Kidney (tissue), 14 donors: ENCODE data around the gene FARSA. TPM values are rescaled to one million over a fixed set of nuclear protein-coding genes. Genes with fewer than 3 reads are reported as not detected.

ENCODE experiments used
- DNase-seq, 5 donors: peaks; one replicate each; pipeline ENCODE4 v3.0.0-alpha.2; 2013 to 2020
- FAIRE-seq: peaks from 2 replicates; lab custom pipeline; 2012; peaks lifted over from hg19 to GRCh38; lab: Jason Lieb, UNC
- H3K27ac ChIP-seq, 2 donors: one replicate each; pipeline ENCODE4 v1.7.0; 2013; ENCODE audit warnings: low read depth in 2 of 2, low read length in 2 of 2, inconsistent platforms in 1 of 2
- H3K27me3 ChIP-seq: one replicate; pipeline ENCODE4 v1.7.1; 2013; ENCODE audit warnings: low read length, inconsistent platforms; ENCODE audit not compliant: control insufficient read depth, insufficient read depth
- H3K36me3 ChIP-seq, 3 donors: one replicate each; pipeline versions ENCODE4 v1.7.0 to v1.7.1; 2013; ENCODE audit warnings: low read length in 3 of 3, control low read depth in 1 of 3, inconsistent platforms in 1 of 3; ENCODE audit not compliant: insufficient read depth in 3 of 3, control insufficient read depth in 2 of 3
- H3K4me1 ChIP-seq, 3 donors: one replicate each; pipeline versions ENCODE4 v1.7.0 to v1.7.1; 2013; ENCODE audit warnings: low read length in 3 of 3, inconsistent platforms in 1 of 3, low read depth in 1 of 3; ENCODE audit not compliant: control insufficient read depth in 2 of 3, insufficient read depth in 2 of 3
- H3K4me3 ChIP-seq, 3 donors: one replicate each; pipeline versions ENCODE4 v1.7.0 to v1.8.1; 2013; ENCODE audit warnings: low read length in 3 of 3, control low read depth in 1 of 3, inconsistent platforms in 1 of 3
- H3K9ac ChIP-seq, 3 donors: one replicate each; pipeline versions ENCODE4 v1.7.0 to v1.7.1; 2013; ENCODE audit warnings: low read length in 3 of 3, control low read depth in 1 of 3, inconsistent platforms in 1 of 3
- H3K9me3 ChIP-seq, 3 donors: one replicate each; pipeline versions ENCODE4 v1.7.0 to v1.7.1; 2013; ENCODE audit warnings: low read length in 3 of 3, control low read depth in 1 of 3, inconsistent platforms in 1 of 3; ENCODE audit not compliant: control insufficient read depth in 2 of 3, insufficient read depth in 1 of 3
- CTCF ChIP-seq: IDR thresholded peaks from 3 replicates; pipeline ENCODE4 v1.5.1; 2012; ENCODE audit warnings: mild to moderate bottlenecking, moderate library complexity, borderline replicate concordance; ENCODE audit not compliant: insufficient read depth; ENCODE audit errors: extremely low read depth
- intact Hi-C: fragments of 100-400 bp; cut with DNase I; formaldehyde crosslinking; loops from one replicate; pipeline ENCODE4 v1.11.1; 2022
- polyA plus RNA-seq: library from polyadenylated mRNA; stranded (reverse); fragments of 350-450 nt; fragmentation: Illumina TruSeq; extraction: RNeasy Lipid Tissue Mini Kit (QIAGEN cat#74804); gene quantifications from one replicate; pipeline ENCODE4 v1.2.3, GENCODE V29; 2014; ENCODE audit warnings: low read depth, low replicate concordance; ENCODE audit not compliant: insufficient read depth
- total RNA-seq: library from RNA; stranded (reverse); fragmentation: NEBNext Ultra II Directional; extraction: Animal tissue kit (Norgen Biotek cat#: 25700); gene quantifications from one replicate; pipeline ENCODE4 v1.2.1, GENCODE V29; 2021
- donor health status: control.
- donor health status: control.
- donor health status: control.
- donor health status: control.
- donor health status: control.
- donor health status: DM: yes; HTN: yes; CAD: no.
- donor health status: Normal renal cell carcinoma (clear cell type).

The FARSA gene
- total and polyA plus RNA-seq, 2 donors from 2014 or later = 48.0 to 58.2 TPM

GRCh38 chr19:12888006-12888603 is 45.4 kb downstream of the FARSA start:
- Histone ChIP-seq H3K9me3 (no peaks in the 10 kb centered on the region), H3K4me1 (peaks cover 0 to 11% (median 0%) of the 10 kb centered on the region in 3 donors), H3K27me3 (peaks cover 8% of the 10 kb centered on the region), H3K4me3 (no peak overlapping the region), H3K27ac (no peak overlapping the region), H3K36me3 (no peaks in the 10 kb centered on the region), H3K9ac (no peak overlapping the region)
- FAIRE-seq (no peak), DNase-seq (no peak)
- intact Hi-C loops = no loop called here
- no peak for TF ChIP-seq CTCF

DNA sequence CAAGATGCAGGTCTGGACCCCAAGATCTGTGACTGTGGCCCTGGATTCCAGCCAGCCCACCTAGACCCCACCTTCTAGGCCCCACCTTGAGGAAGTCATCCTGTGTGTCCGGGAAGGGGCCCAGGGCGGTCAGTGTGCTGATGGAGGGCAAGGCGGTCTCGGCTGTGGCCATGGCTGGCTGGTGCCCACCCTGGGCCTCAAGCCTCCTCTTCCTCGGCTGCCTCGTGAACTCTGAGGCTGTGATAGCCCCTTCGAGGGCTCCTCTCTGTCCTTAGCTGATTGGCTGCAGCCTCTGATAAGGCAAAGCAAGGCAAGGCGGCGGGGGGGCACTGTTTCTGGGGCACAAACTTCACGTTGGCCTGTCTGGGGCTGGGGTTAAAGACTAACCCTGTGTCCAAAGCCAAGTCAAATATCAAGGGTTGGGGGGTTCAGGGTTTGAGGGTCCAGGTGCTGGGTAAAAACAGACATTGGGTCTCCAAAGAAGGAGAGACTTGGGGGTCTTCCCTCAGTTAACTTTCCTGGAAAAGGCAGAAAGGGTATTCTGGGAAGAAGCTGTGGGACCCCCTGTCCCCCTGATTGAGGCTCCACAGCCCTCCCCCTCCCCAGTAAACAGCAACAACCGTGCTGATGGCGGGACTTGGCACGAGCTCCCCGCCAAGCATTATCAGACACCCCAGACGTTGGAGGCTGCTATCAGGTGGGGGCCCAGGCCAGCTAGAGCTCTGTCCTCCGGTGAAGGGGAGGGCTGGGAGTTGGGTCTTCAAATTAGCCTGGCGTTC is 46.4 kb downstream of the FARSA start, which contains the start of gene KLF1:
Gene KLF1, minus strand, starts transcription at position 233 of the 779 bp plus-strand sequence. Its CDS starts 61 bp downstream, at position 172.
- Histone ChIP-seq H3K4me3 (no peak within 1 kb of the TSS), H3K9me3 (no peaks in the 10 kb centered on the region), H3K27me3 (peaks cover 8% of the 10 kb centered on the region), H3K27ac (no peak within 1 kb of the TSS), H3K36me3 (no peaks in the 10 kb centered on the region), H3K9ac (no peak within 1 kb of the TSS), H3K4me1 (peaks cover 0 to 11% (median 0%) of the 10 kb centered on the region in 3 donors)
- intact Hi-C loops = no loop called here
- FAIRE-seq (no peak), DNase-seq (no peak)
- TF ChIP-seq CTCF = no peak

DNA sequence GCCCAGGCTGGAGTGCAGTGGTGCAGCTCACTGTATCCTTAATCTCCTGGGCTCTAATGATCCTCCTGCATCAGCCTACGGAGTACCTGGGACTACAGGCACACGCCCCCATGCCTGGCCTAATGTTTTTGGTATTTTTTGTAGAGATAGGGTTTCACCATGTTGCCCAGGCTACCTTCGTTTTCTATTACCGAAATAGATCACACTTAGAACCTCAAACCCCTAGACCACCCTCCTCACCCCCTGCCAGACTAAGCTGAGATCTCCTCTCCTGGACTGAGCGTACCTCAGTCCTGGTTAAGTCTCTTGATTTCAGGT is 46.9 kb downstream of the FARSA start:
- intact Hi-C loops = no loop called here
- TF ChIP-seq CTCF = no peak
- no peaks in the 10 kb centered on the region for H3K9me3 ChIP-seq
- no peaks in the 10 kb centered on the region for H3K36me3 ChIP-seq
- peaks cover 0 to 6% (median 0%) of the 10 kb centered on the region in 3 donors for H3K4me1 ChIP-seq
- H3K27ac ChIP-seq = no peak overlapping the region
- DNase-seq = no peak
- H3K27me3 ChIP-seq = peaks cover 8% of the 10 kb centered on the region
- FAIRE-seq = no peak
- no peak overlapping the region for H3K4me3 ChIP-seq
- no peak overlapping the region for H3K9ac ChIP-seq
